ENCODE results near the gene UGCG. TPM values are rescaled to one million over a fixed set of nuclear protein-coding genes. Genes with fewer than 3 reads are reported as not detected.
A peak's percentile ranks its signal among the peaks of the same experiment; 100 is the strongest.

UGCG gene
- total and polyA plus RNA-seq, 2 of the 4 experiments (the other 2 are of a cell fraction), result 84.2 to 104 TPM

GRCh38 chr9:111952559-111952958, 55.9 kb downstream of the UGCG start:
- 0 out of 2 replicates have a peak overlapping the region, but pooled peaks have one; percentile 20 for H3K14ac ChIP-seq (replicated peaks; ENCODE audit: low read depth, low read length)
- intact Hi-C loops (cut with micrococcal nuclease), result no loop called here
- peak overlapping the region; percentile 43 for H2BK5ac ChIP-seq (ENCODE audit: low read depth, low read length, poor library complexity, severe bottlenecking)
- no peaks in the 10 kb centered on the region for H3K9me3 ChIP-seq (ENCODE audit: control insufficient read depth, insufficient read depth, low read length)
- H3K9me1 ChIP-seq (ENCODE audit: insufficient read depth, low read length), result peaks cover 7% of the 10 kb centered on the region
- in situ Hi-C loops (cut with MboI; ENCODE audit: low sequenced_read_pairs), result no loop called here
- peak; percentile 83 for TF ChIP-seq CEBPB (IDR thresholded peaks at IDR 0.05; ENCODE audit: low read depth, low read length)
- TF ChIP-seq NFE2L2 (IDR thresholded peaks at IDR 0.05; ENCODE audit: low read depth, low read length), result peak; percentile 19; the same call in 1 of the 2 replicates
- TF ChIP-seq RFX5 (IDR thresholded peaks at IDR 0.05; ENCODE audit: low read depth, low read length), result no peak
- H4K91ac ChIP-seq (ENCODE audit: insufficient read depth, low read depth, low read length), result no peak overlapping the region; the same call in 1 of the 2 replicates
- ATAC-seq (ENCODE audit: low read depth), result peak; percentile 48
- no peaks in the 10 kb centered on the region for H3K36me3 ChIP-seq (ENCODE audit: control insufficient read depth, insufficient read depth, low read length)
- H3K4ac ChIP-seq (ENCODE audit: low read depth, low read length), result peak overlapping the region; percentile 21; the same call in 1 of the 2 replicates
- POLR2A ChIA-PET (ENCODE audit: unreplicated experiment), result no interaction called here
- CTCF ChIA-PET, result interaction anchor here (0.7 kb wide), 1 partner anchor 59 kb away, joined by 5 read pairs; no protein-coding TSS in a partner anchor
- H2AK9ac ChIP-seq (replicated peaks; ENCODE audit: low read depth, low read length, poor library complexity), result no peak overlapping the region
- H3K4me1 ChIP-seq (ENCODE audit: control insufficient read depth, insufficient read depth, low read length), result peaks cover 5% of the 10 kb centered on the region
- H3K18ac ChIP-seq (ENCODE audit: low read depth, low read length), result no peak overlapping the region
- H2AFZ ChIP-seq (replicated peaks; ENCODE audit: low read length, poor library complexity), result no peak overlapping the region
- H3K27me3 ChIP-seq (ENCODE audit: control insufficient read depth, insufficient read depth, low read length), result no peaks in the 10 kb centered on the region
- peak; percentile 96 for DNase-seq
- peak overlapping the region; percentile 1; the same call in 1 of the 2 replicates for H2BK20ac ChIP-seq (ENCODE audit: low read depth, low read length)
- H2BK120ac ChIP-seq (ENCODE audit: low read depth, low read length), result peak overlapping the region; percentile 35; the same call in 1 of the 2 replicates
- H3K56ac ChIP-seq (ENCODE audit: extremely low read depth, insufficient read depth, low read length), result no peak overlapping the region
- no peak overlapping the region for H2AK5ac ChIP-seq (ENCODE audit: low read depth, low read length)
- no peak overlapping the region for H3K9ac ChIP-seq (ENCODE audit: low read depth, low read length)
- no peak overlapping the region for H3K23ac ChIP-seq (ENCODE audit: low read depth, low read length)
- H2BK15ac ChIP-seq (ENCODE audit: low read depth, low read length), result 0 out of 3 replicates have a peak overlapping the region, but pooled peaks have one; percentile 26
- H3K4me2 ChIP-seq (ENCODE audit: low read depth, low read length), result no peak overlapping the region
- no TSS peak for BruUV-seq (replicated peaks)
- peak overlapping the region in 1 of 2 experiments; percentile 12; a peak in 1 of 4 replicates for H4K8ac ChIP-seq (ENCODE audit: low read depth in 2 of 2, low read length in 2 of 2)
- no peak overlapping the region for H3K4me3 ChIP-seq (ENCODE audit: insufficient read depth, low read depth, low read length)
- no peaks in the 10 kb centered on the region for H4K20me1 ChIP-seq (ENCODE audit: insufficient read depth, low read length)
- no peak overlapping the region for H4K5ac ChIP-seq (ENCODE audit: low read depth, low read length)
- WGBS, 2 experiments (ENCODE audit: extremely low coverage in 2 of 2, insufficient read length in 1 of 2), result no CpG with 5 or more reads among the region's 3 CpGs
- H3K79me1 ChIP-seq (ENCODE audit: low read depth in 1 of 2, low read length in 2 of 2), result no peaks in the 10 kb centered on the region; a peak in 1 of 4 replicates
- H3K27ac ChIP-seq (ENCODE audit: insufficient read depth, low read length), result no peak overlapping the region
- dilution Hi-C loops (cut with HindIII; ENCODE audit: low sequenced_read_pairs, unreplicated experiment), result no loop called here
